GM21526 (cell line): Measurements from ENCODE around the gene TECPR2.

Source experiments
- ATAC-seq: cut with Tn5 transposase; IDR thresholded peaks from one replicate; pipeline ENCODE4 v1.9.1; 2021; ENCODE audit warnings: moderate library complexity; ENCODE audit not compliant: unreplicated experiment, low FRiP score

The TECPR2 gene

GRCh38 chr14:102418853-102419240 lies 56.1 kb downstream of the TECPR2 start:
- no peak for ATAC-seq

- ATAC-seq: no peak
These were observed 56.5 kb downstream of the TECPR2 start for GRCh38 chr14:102419276-102419675.

GRCh38 chr14:102419716-102420115 lies 57.0 kb downstream of the TECPR2 start:
- no peak for ATAC-seq

GRCh38 chr14:102421411-102422057 lies 58.8 kb downstream of the TECPR2 start:
- ATAC-seq: no peak

GRCh38 chr14:102424520-102424919 lies 61.8 kb downstream of the TECPR2 start:
- no peak for ATAC-seq

- ATAC-seq: no peak
These were observed 62.2 kb downstream of the TECPR2 start for GRCh38 chr14:102424923-102425322.

GRCh38 chr14:102426796-102427195 lies 64.1 kb downstream of the TECPR2 start:
- ATAC-seq: no peak

GRCh38 chr14:102427642-102428041 lies 64.9 kb downstream of the TECPR2 start:
- no peak for ATAC-seq

GRCh38 chr14:102430212-102430908 lies 67.6 kb downstream of the TECPR2 start:
- ATAC-seq: no peak

GRCh38 chr14:102431751-102432150 lies 69.0 kb downstream of the TECPR2 start:
- ATAC-seq: no peak

GRCh38 chr14:102434647-102435175 lies 72.0 kb downstream of the TECPR2 start:
- no peak for ATAC-seq

- ATAC-seq: no peak
These were observed 75.5 kb downstream of the TECPR2 start for GRCh38 chr14:102437997-102438915.

- no peak for ATAC-seq
These were observed 76.8 kb downstream of the TECPR2 start for GRCh38 chr14:102439556-102439955.

GRCh38 chr14:102440392-102440791 lies 77.7 kb downstream of the TECPR2 start:
- ATAC-seq: no peak

- ATAC-seq: no peak
These were observed 79.8 kb downstream of the TECPR2 start for GRCh38 chr14:102442241-102443211.

GRCh38 chr14:102445066-102445465 lies 82.3 kb downstream of the TECPR2 start:
- no peak for ATAC-seq

GRCh38 chr14:102445641-102446040 lies 82.9 kb downstream of the TECPR2 start:
- ATAC-seq: no peak

- ATAC-seq: no peak
These were observed 87.7 kb downstream of the TECPR2 start for GRCh38 chr14:102450206-102451063.

- no peak for ATAC-seq
These were observed 88.3 kb downstream of the TECPR2 start for GRCh38 chr14:102451064-102451352.
